BLaER1 (cell line): ENCODE data around the gene CDC5L.

Experiments
- H3K27ac ChIP-seq: shearing (Covaris generic); formaldehyde crosslinking; 2 replicates; pipeline ENCODE4 v1.8.1; 2022
- H3K27me3 ChIP-seq: shearing (Covaris generic); formaldehyde crosslinking; 2 replicates; pipeline ENCODE4 v1.8.1; 2022
- H3K36me3 ChIP-seq: shearing (Covaris generic); formaldehyde crosslinking; 2 replicates; pipeline ENCODE4 v1.8.1; 2022
- H3K4me1 ChIP-seq: shearing (Covaris generic); formaldehyde crosslinking; 2 replicates; pipeline ENCODE4 v1.8.1; 2022
- H3K4me2 ChIP-seq: shearing (Covaris generic); formaldehyde crosslinking; 2 replicates; pipeline ENCODE4 v1.8.1; 2022
- H3K4me3 ChIP-seq: shearing (Covaris generic); formaldehyde crosslinking; 2 replicates; pipeline ENCODE4 v1.8.1; 2022
- H3K9ac ChIP-seq: shearing (Covaris generic); formaldehyde crosslinking; 2 replicates; pipeline ENCODE4 v1.8.1; 2022
- H3K9me3 ChIP-seq: shearing (Covaris generic); formaldehyde crosslinking; 2 replicates; pipeline ENCODE4 v1.8.1; 2022
- H4K20me1 ChIP-seq: shearing (Covaris generic); formaldehyde crosslinking; 2 replicates; pipeline ENCODE4 v1.8.1; 2022
- Cebpa-rat ChIP-seq: shearing (Covaris generic); IDR thresholded peaks from 2 replicates; pipeline ENCODE4 v1.8.1; 2022

The CDC5L gene

DNA sequence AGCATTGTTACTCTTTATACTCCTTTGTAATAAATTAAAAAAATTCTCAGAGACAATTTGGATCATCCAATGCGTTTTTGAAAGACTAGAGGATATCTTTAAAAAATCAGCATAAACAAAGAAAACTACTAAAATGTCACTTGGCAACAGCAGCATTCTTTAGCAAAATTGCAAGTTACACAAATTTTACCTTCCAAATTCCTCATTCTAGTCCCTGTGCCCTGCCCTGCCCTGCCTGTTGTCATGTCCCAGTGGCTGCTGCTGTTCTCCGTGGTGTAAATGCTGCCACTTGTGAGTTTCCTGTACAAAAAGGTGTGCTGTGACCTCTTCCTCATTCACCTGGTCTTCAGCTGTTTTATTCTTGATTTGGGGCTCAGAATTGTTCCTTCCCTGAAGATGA is 83.2 kb downstream of the CDC5L start:
- H3K4me2 ChIP-seq = no peak overlapping the region
- H3K36me3 ChIP-seq = no peaks in the 10 kb centered on the region
- no peak overlapping the region for H3K9ac ChIP-seq
- H3K9me3 ChIP-seq = no peaks in the 10 kb centered on the region
- peaks cover 5% of the 10 kb centered on the region; the same call in 1 of the 2 replicates for H3K4me1 ChIP-seq
- H3K4me3 ChIP-seq = no peak overlapping the region
- H3K27ac ChIP-seq = no peak overlapping the region
- TF ChIP-seq Cebpa-rat = no peak
- H4K20me1 ChIP-seq = no peaks in the 10 kb centered on the region
- H3K27me3 ChIP-seq = no peaks in the 10 kb centered on the region

DNA sequence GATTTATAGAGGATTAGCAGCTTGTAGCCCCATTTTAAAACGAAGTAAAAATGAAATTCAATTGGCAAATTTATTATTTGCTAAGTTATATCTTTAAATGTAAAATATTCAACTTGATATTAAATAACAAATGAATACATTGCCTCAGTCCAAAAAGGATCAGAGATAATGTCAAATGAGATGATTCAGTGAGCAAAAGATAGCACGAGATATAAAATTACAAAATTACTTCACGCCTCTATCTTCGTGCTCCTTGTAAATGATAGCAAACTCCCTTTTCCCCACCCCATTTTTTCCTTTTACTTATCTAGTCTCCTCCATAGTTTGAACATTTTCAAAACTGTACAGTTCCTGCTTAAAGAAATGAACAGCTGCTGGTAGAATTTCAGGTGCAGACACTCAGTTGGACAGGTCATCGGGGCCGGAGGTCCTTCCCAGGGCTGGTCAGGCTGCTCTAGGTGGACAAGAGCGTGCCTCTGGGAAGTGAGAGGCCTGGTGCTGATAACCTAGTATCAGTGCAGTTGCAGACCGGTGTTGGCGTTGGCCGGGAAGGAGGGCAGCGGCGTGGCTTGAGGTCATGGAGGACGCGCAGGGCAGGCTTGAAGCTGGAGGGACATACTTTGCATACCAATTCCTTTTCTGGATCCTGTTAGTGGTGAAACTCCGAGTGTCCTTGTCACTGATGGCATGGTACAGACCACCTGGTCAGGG is 83.9 kb downstream of the CDC5L start:
- no peaks in the 10 kb centered on the region for H3K27me3 ChIP-seq
- no peak overlapping the region for H3K4me3 ChIP-seq
- H3K27ac ChIP-seq = no peak overlapping the region
- H3K9ac ChIP-seq = no peak overlapping the region
- no peaks in the 10 kb centered on the region for H3K9me3 ChIP-seq
- no peaks in the 10 kb centered on the region for H4K20me1 ChIP-seq
- no peak overlapping the region for H3K4me2 ChIP-seq
- H3K36me3 ChIP-seq = no peaks in the 10 kb centered on the region
- peaks cover 10% of the 10 kb centered on the region for H3K4me1 ChIP-seq
- TF ChIP-seq Cebpa-rat = no peak

DNA sequence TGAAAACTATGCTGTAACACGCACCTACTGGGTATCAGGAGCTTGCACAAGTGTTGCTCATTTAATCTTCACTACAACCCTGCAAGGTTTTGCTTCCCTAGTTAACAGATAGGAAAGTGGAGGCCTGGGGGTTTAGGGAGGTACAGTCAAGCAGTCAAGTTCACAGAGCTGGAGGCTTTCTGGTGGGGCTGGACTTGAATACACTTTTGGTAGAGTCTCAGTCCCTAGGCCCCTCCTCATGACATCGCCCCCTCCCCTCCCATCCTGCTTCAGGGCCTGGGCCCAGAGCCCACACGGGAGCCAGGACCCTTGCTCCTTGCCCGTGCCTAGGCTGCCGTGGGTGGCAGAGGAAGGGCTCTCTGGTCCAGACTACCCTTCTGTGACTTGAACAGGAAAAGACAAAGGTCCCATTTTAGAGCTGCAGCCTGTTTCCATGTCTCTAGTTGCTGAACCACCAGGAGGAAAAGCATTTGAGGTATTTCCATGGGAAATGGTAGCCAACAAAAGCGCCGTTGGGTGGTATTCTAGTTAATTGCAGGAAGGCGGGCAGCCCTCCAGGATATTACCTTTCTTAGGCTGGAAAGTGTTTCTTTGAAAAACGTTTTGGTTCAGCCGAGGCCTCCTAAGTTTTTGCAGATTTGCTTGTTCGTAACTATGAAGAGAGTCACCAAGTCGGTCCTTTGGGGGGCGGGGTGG is 84.9 kb downstream of the CDC5L start:
- H3K36me3 ChIP-seq = no peaks in the 10 kb centered on the region
- no peak overlapping the region for H3K4me2 ChIP-seq
- no peak overlapping the region for H3K27ac ChIP-seq
- no peak for TF ChIP-seq Cebpa-rat
- peaks cover 10% of the 10 kb centered on the region for H3K4me1 ChIP-seq
- H3K9ac ChIP-seq = no peak overlapping the region
- no peaks in the 10 kb centered on the region for H3K27me3 ChIP-seq
- H3K9me3 ChIP-seq = no peaks in the 10 kb centered on the region
- no peaks in the 10 kb centered on the region for H4K20me1 ChIP-seq
- H3K4me3 ChIP-seq = no peak overlapping the region

DNA sequence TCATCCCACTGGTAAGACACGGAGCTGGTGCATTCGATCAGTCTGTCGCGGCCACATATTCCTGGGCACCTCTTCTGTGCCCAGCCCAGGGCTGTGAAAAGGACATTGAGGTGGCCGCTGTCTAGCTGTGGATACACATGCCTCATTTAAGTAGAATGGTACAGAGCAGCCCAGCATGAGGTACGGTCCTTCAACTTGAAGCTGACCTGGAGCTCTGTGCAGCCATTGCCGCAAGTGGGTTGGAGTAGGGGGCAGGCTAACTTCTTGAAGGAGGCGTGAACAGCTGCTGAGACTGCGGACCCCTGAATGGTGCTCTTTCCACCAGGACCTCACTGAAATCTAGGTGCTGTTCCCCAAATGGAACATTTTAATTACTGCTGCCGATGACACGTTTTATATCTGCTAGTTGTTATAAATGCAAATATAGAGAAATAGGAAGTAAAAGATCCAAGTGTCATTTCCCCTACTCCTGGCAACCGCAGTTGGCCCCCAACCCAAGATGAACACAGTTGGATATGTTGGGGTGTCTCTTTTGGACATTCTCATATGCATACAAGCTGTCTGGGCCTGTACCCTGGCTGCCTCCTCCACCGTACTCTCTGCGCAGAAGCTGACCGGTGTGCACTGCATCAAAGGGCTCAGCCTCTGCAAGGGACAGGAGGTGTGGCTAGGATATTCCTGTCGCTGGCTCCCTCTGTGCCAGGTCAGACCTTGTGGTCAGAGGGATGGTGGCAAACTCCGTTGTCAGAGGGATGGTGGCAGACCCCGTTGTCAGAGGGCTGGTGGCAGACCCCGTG is 86.1 kb downstream of the CDC5L start:
- no peak overlapping the region for H3K9ac ChIP-seq
- no peak overlapping the region for H3K27ac ChIP-seq
- H3K4me1 ChIP-seq = peaks cover 19% of the 10 kb centered on the region
- no peak for TF ChIP-seq Cebpa-rat
- no peak overlapping the region for H3K4me3 ChIP-seq
- no peaks in the 10 kb centered on the region for H3K27me3 ChIP-seq
- no peaks in the 10 kb centered on the region for H4K20me1 ChIP-seq
- no peak overlapping the region for H3K4me2 ChIP-seq
- no peaks in the 10 kb centered on the region for H3K36me3 ChIP-seq
- no peaks in the 10 kb centered on the region for H3K9me3 ChIP-seq

DNA sequence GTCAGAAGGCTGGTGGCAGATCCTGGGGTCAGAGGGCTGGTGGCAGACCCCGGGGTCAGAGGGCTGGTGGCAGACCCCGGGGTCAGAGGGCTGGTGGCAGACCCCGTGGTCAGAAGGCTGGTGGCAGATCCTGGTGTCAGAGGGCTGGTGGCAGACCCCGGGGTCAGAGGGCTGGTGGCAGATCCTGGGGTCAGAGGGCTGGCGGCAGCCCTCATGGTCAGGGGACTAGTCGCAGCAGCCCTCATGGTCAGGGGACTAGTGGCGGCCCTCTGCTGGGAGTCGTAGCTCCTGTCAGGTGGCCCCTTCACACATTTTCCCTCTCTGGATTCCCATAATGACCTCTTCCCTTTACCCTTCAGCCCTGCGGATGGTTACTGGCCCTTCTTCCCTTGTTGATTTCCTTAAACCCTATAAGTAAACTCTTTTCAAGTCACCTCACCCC is 86.7 kb downstream of the CDC5L start:
- H3K4me1 ChIP-seq = peaks cover 19% of the 10 kb centered on the region
- H3K4me2 ChIP-seq = no peak overlapping the region
- H3K27ac ChIP-seq = no peak overlapping the region
- H3K9ac ChIP-seq = no peak overlapping the region
- no peaks in the 10 kb centered on the region for H3K36me3 ChIP-seq
- no peak for TF ChIP-seq Cebpa-rat
- no peaks in the 10 kb centered on the region for H3K27me3 ChIP-seq
- H3K4me3 ChIP-seq = no peak overlapping the region
- no peaks in the 10 kb centered on the region for H4K20me1 ChIP-seq
- H3K9me3 ChIP-seq = no peaks in the 10 kb centered on the region

DNA sequence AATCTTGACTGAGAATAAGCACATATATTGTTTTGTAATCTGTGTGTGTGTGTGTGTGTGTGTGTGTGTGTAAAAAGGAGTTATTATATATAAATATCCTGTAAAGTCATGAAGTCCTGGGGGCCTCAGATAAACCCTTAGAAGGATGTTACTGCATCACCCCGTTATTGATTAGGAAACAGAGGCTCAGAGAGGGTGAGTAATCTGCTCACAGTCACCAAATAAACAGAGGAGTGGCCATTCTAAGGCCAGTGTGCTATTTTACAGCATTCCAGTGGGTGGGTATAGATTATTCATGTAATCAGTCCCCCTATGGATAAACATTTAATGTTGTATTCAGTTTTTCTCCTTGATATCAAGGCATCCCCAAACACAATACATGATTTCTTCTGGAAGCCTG is 87.1 kb downstream of the CDC5L start:
- H3K4me2 ChIP-seq = no peak overlapping the region
- peaks cover 19% of the 10 kb centered on the region for H3K4me1 ChIP-seq
- no peak overlapping the region for H3K9ac ChIP-seq
- no peaks in the 10 kb centered on the region for H3K9me3 ChIP-seq
- no peaks in the 10 kb centered on the region for H3K27me3 ChIP-seq
- no peak overlapping the region for H3K4me3 ChIP-seq
- H3K36me3 ChIP-seq = no peaks in the 10 kb centered on the region
- H3K27ac ChIP-seq = no peak overlapping the region
- no peak for TF ChIP-seq Cebpa-rat
- no peaks in the 10 kb centered on the region for H4K20me1 ChIP-seq

DNA sequence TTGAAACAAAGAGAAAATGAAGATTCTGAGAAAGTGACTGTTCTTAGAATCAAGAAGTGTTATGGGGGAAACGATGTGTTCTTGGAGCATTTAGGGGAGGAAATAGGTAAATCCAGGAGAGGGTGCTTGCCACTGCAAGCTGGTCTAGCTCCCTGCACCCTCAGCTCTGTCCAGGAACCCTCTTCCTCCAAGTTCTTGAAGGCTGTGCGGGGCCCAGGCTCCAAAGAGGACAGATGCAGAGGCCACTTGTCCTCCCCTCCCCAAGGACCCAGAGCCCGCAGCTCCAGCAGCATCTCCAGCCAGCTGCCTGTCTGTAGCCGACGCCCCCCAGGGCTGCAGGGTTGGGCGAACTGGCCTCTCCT is 87.9 kb downstream of the CDC5L start:
- TF ChIP-seq Cebpa-rat = no peak
- Histone ChIP-seq H3K4me3 (no peak overlapping the region), H3K4me1 (peaks cover 19% of the 10 kb centered on the region), H3K36me3 (no peaks in the 10 kb centered on the region), H3K4me2 (peak overlapping the region; percentile 61; the same call in 1 of the 2 replicates), H3K9me3 (no peaks in the 10 kb centered on the region), H3K27me3 (no peaks in the 10 kb centered on the region), H3K27ac (no peak overlapping the region), H4K20me1 (no peaks in the 10 kb centered on the region), H3K9ac (no peak overlapping the region)

DNA sequence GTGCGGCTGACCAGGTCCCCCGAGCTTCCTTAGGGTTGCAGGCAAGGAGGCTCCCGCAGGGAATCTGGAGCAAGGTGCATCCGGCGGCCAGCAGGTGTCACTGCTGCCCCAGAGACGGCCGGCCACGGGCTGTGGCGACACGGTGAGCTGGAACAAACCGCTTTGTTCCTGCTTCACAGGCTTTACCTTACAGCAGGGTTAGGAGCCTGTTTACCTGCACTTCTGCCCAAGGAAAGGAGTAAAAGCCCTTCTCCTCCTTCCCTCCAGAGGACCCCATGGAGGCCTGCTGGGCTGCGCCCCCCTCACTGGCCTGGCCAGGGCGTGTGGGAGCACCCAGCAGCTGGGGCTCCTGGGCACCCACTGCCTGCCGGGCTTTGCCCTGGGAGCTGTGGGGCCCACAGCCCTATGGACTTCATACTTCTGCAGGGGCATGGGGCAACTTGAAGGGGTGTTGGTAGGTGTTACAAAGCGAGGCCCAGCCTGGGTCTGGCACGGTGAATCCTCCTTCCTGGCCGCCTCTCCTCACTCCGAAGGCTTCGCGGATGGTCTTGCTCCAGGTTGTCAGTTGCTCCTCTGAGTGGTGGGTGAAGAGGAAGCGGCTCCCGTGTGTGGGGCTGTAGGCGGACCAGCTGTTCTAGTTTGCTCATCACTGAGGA is 88.4 kb downstream of the CDC5L start:
- Histone ChIP-seq H3K36me3 (no peaks in the 10 kb centered on the region), H3K9me3 (no peaks in the 10 kb centered on the region), H3K27me3 (no peaks in the 10 kb centered on the region), H3K4me1 (peaks cover 19% of the 10 kb centered on the region), H3K27ac (peak overlapping the region; percentile 66), H3K4me2 (peak overlapping the region; percentile 61), H3K4me3 (no peak overlapping the region), H4K20me1 (no peaks in the 10 kb centered on the region), H3K9ac (no peak overlapping the region; the same call in 1 of the 2 replicates)
- no peak for TF ChIP-seq Cebpa-rat

DNA sequence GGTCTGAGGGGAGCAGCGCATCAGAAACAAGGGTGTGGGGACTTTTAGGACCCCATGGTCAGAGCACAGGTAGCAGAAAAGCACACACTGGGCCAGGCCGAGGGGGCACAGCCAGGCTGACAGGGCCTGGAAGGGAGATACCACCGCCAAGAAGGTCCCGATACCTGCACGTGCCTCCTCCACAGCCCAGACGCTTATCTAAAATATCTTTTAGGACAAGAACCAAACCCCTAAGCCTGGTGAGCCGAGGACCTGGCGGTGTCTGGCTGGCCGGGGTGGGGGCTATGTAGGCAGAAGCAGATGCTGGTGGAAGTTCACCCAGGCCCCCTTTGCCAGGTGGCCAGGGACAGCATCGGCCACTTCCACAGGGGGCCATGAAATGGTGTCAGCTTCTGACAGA is 89.3 kb downstream of the CDC5L start:
- no peak overlapping the region for H3K4me2 ChIP-seq
- H3K9ac ChIP-seq = no peak overlapping the region
- no peak overlapping the region for H3K27ac ChIP-seq

More for the DNA sequence above, 89.3 kb downstream of the CDC5L start:
- no peaks in the 10 kb centered on the region for H3K9me3 ChIP-seq
- no peak overlapping the region for H3K4me3 ChIP-seq
- TF ChIP-seq Cebpa-rat = no peak
- no peaks in the 10 kb centered on the region for H3K36me3 ChIP-seq
- no peaks in the 10 kb centered on the region for H3K27me3 ChIP-seq
- peaks cover 19% of the 10 kb centered on the region for H3K4me1 ChIP-seq
- no peaks in the 10 kb centered on the region for H4K20me1 ChIP-seq
